Smooth muscle cell (in vitro differentiated cells): ENCODE results near the gene SLX4IP. TPM values are rescaled to one million over a fixed set of nuclear protein-coding genes. Genes with fewer than 3 reads are reported as not detected.

Source experiments
- DNase-seq: peaks from one replicate; lab custom pipeline; 2025; ENCODE audit not compliant: unreplicated experiment; lab: John Stamatoyannopoulos, UW
- H2AFZ ChIP-seq: fragments of 200-600 bp; sonication (generic); 2 replicates; pipeline ENCODE4 v1.6.0; 2016; ENCODE audit warnings: antibody characterized with exemption, low read depth, mild to moderate bottlenecking
- H3F3A ChIP-seq: fragments of 200-600 bp; sonication (generic); 2 replicates; pipeline ENCODE4 v1.6.0; 2017; ENCODE audit warnings: antibody characterized with exemption, low read depth
- H3K27ac ChIP-seq: fragments of 200-600 bp; sonication (generic); 2 replicates; pipeline ENCODE4 v1.5.1; 2016; ENCODE audit warnings: low read depth, mild to moderate bottlenecking
- H3K27me3 ChIP-seq: fragments of 200-600 bp; sonication (generic); 2 replicates; pipeline ENCODE4 v1.6.1; 2016; ENCODE audit warnings: low read depth, mild to moderate bottlenecking
- H3K36me3 ChIP-seq: fragments of 200-600 bp; sonication (generic); 2 replicates; pipeline ENCODE4 v1.5.1; 2016; ENCODE audit warnings: low read depth
- H3K4me1 ChIP-seq: fragments of 200-600 bp; sonication (generic); 2 replicates; pipeline ENCODE4 v1.5.1; 2016; ENCODE audit warnings: low read depth
- H3K4me2 ChIP-seq: fragments of 200-600 bp; sonication (generic); 2 replicates; pipeline ENCODE4 v1.6.0; 2016; ENCODE audit warnings: mild to moderate bottlenecking
- H3K4me3 ChIP-seq: fragments of 200-600 bp; sonication (generic); 2 replicates; pipeline ENCODE4 v1.5.1; 2016; ENCODE audit warnings: mild to moderate bottlenecking
- H3K79me2 ChIP-seq: fragments of 200-600 bp; sonication (generic); 2 replicates; pipeline ENCODE4 v1.6.0; 2016; ENCODE audit warnings: low read depth, mild to moderate bottlenecking
- H3K9ac ChIP-seq: fragments of 200-600 bp; sonication (generic); 2 replicates; pipeline ENCODE4 v1.6.0; 2016; ENCODE audit warnings: low read depth
- H3K9me3 ChIP-seq: fragments of 200-600 bp; sonication (generic); replicated peaks from 2 replicates; pipeline ENCODE4 v1.5.1; 2016; ENCODE audit warnings: low read depth
- H4K20me1 ChIP-seq: fragments of 200-600 bp; sonication (generic); 2 replicates; pipeline ENCODE4 v1.6.0; 2016; ENCODE audit warnings: low read depth
- WGBS: methylation state at CpG from one replicate; pipeline ENCODE4 v1.1.7; 2016; ENCODE audit warnings: low lambda C conversion rate; 5-methylcytosine and 5-hydroxymethylcytosine counted together
- polyA plus RNA-seq: library from polyadenylated mRNA; unstranded; fragments of >200 nt; fragmentation: Nextera tagmentation; extraction: Ambion mirVana; gene quantifications from 2 replicates; pipeline ENCODE4 v1.2.1, GENCODE V29; 2016
- total RNA-seq: library from RNA; depleted of rRNA; stranded (reverse); fragments of >200 nt; gene quantifications from 2 replicates; pipeline ENCODE4 v1.2.3, GENCODE V29; 2014
- TF ChIP-seq, protein P1 (sequence below): fragments of 200-600 bp; sonication (generic); IDR thresholded peaks from 2 replicates; pipeline ENCODE4 v1.5.1; 2017; ENCODE audit warnings: borderline replicate concordance, mild to moderate bottlenecking, antibody characterized with exemption; ENCODE audit not compliant: insufficient read depth, poor library complexity, severe bottlenecking

The SLX4IP gene
- total and polyA plus RNA-seq, 2 experiments from 2014 or later: 1.2 to 6.2 TPM

DNA sequence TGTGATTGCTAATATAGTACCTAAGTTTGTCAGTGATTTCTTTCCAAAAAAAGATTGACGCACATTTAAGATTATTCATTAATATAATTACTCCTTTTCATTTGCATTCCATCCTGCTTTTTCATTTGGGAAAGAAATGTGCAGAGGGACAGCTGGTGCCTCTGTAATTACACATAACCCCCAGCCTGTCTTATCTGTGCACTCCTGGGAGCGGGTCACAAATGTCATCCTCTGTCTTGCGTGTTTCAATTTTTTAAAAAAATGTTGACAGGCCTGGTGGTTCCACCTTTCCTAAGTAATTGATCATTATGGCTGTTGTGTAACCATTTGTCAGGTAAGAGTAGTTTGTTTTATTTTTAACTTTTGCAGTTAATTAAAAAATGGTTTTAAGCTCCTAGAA is 92.7 kb downstream of the SLX4IP start:
- Histone ChIP-seq H4K20me1 (no peaks in the 10 kb centered on the region), H3K36me3 (no peaks in the 10 kb centered on the region), H3K27ac (no peak overlapping the region), H3K9ac (no peak overlapping the region), H3K4me2 (no peak overlapping the region), H2AFZ (no peak overlapping the region), H3K4me3 (no peak overlapping the region), H3K9me3 (no peaks in the 10 kb centered on the region), H3F3A (no peaks in the 10 kb centered on the region), H3K79me2 (no peaks in the 10 kb centered on the region), H3K4me1 (peaks cover 9% of the 10 kb centered on the region), H3K27me3 (no peaks in the 10 kb centered on the region)
- no peak for DNase-seq
- TF ChIP-seq, protein P1, sequence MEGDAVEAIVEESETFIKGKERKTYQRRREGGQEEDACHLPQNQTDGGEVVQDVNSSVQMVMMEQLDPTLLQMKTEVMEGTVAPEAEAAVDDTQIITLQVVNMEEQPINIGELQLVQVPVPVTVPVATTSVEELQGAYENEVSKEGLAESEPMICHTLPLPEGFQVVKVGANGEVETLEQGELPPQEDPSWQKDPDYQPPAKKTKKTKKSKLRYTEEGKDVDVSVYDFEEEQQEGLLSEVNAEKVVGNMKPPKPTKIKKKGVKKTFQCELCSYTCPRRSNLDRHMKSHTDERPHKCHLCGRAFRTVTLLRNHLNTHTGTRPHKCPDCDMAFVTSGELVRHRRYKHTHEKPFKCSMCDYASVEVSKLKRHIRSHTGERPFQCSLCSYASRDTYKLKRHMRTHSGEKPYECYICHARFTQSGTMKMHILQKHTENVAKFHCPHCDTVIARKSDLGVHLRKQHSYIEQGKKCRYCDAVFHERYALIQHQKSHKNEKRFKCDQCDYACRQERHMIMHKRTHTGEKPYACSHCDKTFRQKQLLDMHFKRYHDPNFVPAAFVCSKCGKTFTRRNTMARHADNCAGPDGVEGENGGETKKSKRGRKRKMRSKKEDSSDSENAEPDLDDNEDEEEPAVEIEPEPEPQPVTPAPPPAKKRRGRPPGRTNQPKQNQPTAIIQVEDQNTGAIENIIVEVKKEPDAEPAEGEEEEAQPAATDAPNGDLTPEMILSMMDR: no peak
- WGBS: 83% methylated on average over 3 of the region's 3 CpGs

DNA sequence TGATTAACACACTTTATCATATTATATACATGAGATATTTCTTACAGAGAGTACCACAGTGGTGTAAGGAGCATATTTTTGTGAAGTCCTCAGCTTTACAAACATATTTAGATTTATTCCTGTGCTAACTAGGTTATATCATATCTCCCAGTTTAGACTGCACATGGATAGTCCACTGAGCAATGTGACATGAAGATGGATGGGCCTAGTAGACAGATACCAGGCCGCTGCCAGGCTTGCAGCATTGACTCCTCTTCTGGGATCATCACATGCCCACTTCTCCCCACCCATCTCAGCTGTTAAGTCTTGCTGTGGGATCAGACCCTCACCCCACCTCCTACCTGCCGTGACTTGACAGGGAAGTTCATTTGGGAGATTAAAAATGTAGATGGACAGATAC is 95.8 kb downstream of the SLX4IP start:
- Histone ChIP-seq H4K20me1 (no peaks in the 10 kb centered on the region), H3K9ac (no peak overlapping the region), H3F3A (no peaks in the 10 kb centered on the region), H3K27me3 (no peaks in the 10 kb centered on the region), H3K4me1 (no peaks in the 10 kb centered on the region), H2AFZ (no peak overlapping the region), H3K27ac (no peak overlapping the region), H3K36me3 (no peaks in the 10 kb centered on the region), H3K79me2 (no peaks in the 10 kb centered on the region), H3K4me3 (no peak overlapping the region), H3K4me2 (no peak overlapping the region), H3K9me3 (no peaks in the 10 kb centered on the region)
- 97% methylated on average over 2 of the region's 2 CpGs for WGBS
- no peak for DNase-seq
- TF ChIP-seq, protein P1: no peak

DNA sequence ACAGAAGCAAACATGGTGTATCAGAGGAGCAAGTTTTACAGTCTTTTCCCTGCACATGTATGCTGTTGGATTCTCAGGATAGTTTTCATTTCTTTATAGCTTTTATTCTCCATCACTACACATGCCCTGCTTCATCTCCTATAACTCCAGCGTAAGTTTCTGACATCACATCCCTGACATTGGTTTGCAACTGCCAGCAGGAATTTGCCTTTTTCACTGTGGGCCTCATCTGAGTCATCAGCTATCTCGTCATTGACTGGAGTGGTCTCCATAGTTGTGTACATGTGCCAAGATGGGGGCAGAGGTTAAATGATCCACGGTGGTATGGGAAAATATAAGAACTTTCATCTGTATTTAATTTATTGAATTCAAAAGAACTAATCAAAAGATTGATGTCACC is 96.7 kb downstream of the SLX4IP start:
- TF ChIP-seq, protein P1: no peak
- Histone ChIP-seq H3K4me2 (no peak overlapping the region), H4K20me1 (no peaks in the 10 kb centered on the region), H3K27me3 (no peaks in the 10 kb centered on the region), H3K79me2 (no peaks in the 10 kb centered on the region), H3K9ac (no peak overlapping the region), H3K9me3 (no peaks in the 10 kb centered on the region), H3K4me3 (no peak overlapping the region), H3K4me1 (no peaks in the 10 kb centered on the region), H3F3A (no peaks in the 10 kb centered on the region), H2AFZ (no peak overlapping the region), H3K36me3 (no peaks in the 10 kb centered on the region), H3K27ac (no peak overlapping the region)
- no peak for DNase-seq
- 48% methylated on average over 3 of the region's 3 CpGs for WGBS

DNA sequence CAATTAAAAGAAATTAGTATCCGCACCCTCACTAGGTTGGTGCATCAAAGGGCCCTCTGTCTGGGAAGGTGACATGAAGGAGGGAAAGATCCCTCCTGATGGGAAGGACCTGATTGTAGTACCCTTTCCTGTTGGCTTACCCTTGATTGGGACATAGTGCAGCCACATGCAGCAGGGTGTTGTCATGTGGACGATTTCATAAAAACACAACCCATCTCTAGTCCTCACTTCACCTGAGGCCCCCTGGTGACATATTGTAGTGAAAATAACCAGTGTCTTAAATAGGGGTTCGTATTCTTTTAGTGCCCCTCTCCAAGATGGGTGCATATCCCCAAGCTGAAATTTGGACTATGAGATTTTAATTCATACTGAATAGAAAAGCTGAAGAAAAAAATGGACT is 97.3 kb downstream of the SLX4IP start:
- no peaks in the 10 kb centered on the region for H4K20me1 ChIP-seq
- no peaks in the 10 kb centered on the region for H3F3A ChIP-seq
- no peaks in the 10 kb centered on the region for H3K4me1 ChIP-seq
- TF ChIP-seq, protein P1: no peak
- H3K36me3 ChIP-seq: no peaks in the 10 kb centered on the region
- H3K4me2 ChIP-seq: no peak overlapping the region
- no peaks in the 10 kb centered on the region for H3K27me3 ChIP-seq
- no peak overlapping the region for H2AFZ ChIP-seq
- no peak for DNase-seq
- H3K27ac ChIP-seq: no peak overlapping the region
- no peaks in the 10 kb centered on the region for H3K79me2 ChIP-seq
- no peak overlapping the region for H3K9ac ChIP-seq
- no peak overlapping the region for H3K4me3 ChIP-seq
- H3K9me3 ChIP-seq: no peaks in the 10 kb centered on the region
- 98% methylated on average over 3 of the region's 3 CpGs for WGBS
